Bone marrow (tissue), 2 donors: ENCODE results near the gene ANTXR1.
"Not testable (repeated sequence)": the region's sequence is repeated elsewhere in the genome, so short reads cannot be mapped to it uniquely, and the experiment has no call there.

Source experiments
- DNase-seq, 2 donors: peaks; one replicate each; lab custom pipeline; 2025; lab: John Stamatoyannopoulos, UW

ANTXR1 gene

DNA sequence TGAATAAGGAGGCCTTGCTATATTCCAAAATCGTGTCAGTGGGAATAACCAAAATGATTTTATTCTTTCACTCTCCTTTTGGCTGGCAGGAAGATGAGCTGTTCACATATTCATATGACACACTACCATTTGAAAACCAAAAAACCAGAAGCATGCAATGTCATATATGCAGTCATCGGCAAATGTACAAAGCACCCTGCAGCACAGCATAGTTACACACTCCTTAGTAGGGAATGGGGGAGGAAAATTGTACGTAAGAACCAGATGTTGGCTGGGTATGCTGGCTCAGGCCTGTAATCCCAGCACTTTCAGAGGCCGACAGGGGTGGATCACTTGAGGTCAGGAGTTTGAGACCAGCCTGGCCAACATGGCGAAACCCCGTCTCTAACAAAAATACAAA lies 197.4 kb downstream of the ANTXR1 start:
- DNase-seq = no peak

DNA sequence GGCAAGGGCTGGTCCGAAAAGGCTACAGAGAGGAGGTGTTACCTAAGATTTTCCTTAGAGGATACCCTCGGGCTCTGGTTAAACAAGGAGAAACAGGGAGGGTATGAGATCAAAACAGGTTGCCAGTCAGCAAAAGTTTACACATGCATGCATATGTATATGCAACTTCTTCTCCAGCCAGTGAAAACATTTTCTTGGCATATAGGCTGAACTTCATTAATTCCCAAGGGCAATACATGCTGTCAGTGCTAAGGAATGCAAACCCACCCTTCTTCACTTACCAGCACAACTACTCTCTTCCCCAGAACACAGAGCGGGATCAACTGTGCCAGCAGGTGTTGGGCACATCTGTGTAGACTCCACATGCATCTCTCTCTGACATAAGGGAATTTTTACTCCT lies 198.1 kb downstream of the ANTXR1 start:
- no peak for DNase-seq

GRCh38 chr2:69211686-69212085 lies 198.7 kb downstream of the ANTXR1 start:
- DNase-seq = no peak

GRCh38 chr2:69212238-69213028 lies 199.5 kb downstream of the ANTXR1 start:
- DNase-seq = no peak

DNA sequence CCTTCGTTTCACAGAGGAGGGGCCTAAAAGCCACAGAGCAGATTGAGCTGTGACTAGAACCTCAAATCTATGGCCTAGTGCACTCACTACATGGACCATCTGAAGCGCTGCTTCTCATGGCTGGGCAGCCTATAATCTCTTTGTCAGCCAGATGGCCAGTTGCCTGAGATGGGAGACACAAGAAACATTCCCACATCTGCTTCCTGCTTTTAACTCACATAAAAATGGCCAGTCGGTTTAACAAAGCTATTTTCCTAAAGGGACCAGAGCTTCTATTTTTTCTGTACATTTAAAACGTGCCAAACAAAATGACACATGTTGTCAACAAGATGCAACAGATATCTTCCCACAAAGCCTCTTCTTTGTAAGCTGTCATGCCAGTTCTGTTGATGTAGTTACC lies 200.2 kb downstream of the ANTXR1 start:
- no peak for DNase-seq

- no peak for DNase-seq
Observed at GRCh38 chr2:69213782-69214181, 200.8 kb downstream of the ANTXR1 start.

- DNase-seq = no peak
Observed at GRCh38 chr2:69214898-69215297, 201.9 kb downstream of the ANTXR1 start.

GRCh38 chr2:69216535-69217332 lies 203.8 kb downstream of the ANTXR1 start:
- no peak for DNase-seq

- no peak for DNase-seq
Observed at GRCh38 chr2:69217333-69218080, 204.5 kb downstream of the ANTXR1 start.

DNA sequence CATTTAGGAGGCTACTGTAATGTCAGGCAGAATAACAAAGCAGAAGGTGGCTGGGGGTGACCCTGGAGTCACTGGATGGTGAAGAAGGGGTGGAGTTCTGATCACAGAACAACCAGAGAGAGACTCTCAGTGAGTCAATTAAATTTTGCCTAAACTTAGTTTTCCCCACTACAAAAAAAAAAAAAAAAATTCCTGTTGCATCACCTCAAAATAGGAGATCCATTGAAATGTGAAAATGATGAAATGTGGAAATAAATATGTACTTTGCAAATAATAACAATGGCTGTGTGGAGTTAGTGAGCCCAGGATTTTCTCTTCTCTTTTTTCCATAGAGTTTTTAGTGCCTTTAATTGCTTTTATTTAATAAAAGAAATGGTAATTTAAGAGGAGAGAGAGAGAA lies 208.5 kb downstream of the ANTXR1 start:
- no peak for DNase-seq

- DNase-seq = no peak
Observed at GRCh38 chr2:69221960-69222751, 209.2 kb downstream of the ANTXR1 start.

DNA sequence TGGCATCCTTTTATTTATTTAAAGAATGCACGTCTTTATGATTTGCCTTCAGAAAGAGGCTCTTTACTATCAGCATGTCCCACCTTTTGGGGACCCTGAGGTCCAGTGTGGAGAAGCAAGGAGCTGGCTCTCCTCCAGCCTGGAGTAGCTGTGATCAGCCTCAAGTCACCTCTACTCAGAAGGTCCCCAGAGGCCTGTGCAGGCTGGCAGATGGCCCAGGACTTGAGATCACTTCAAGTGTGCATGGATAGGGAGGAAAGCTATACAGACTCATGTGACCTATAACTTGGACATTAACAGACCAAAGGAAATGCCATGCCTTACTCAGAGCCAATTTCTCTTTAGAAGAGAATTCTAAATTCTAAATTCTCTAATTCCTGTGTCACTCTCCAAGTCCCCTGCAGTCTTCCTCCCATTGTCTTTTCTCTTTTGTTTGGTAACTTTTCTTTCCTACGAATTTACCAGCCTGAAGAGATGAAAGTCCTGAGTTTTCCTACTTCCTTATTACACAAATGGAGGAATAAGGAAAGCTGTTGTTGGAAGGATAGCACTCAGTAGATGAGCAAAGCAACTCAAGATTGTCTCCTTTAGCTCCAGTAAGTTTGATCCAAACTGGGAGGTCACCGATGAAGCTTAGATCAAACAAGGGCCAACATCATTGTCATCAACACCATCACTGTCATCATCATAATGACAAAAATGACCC lies 210.1 kb downstream of the ANTXR1 start:
- DNase-seq = no peak

DNA sequence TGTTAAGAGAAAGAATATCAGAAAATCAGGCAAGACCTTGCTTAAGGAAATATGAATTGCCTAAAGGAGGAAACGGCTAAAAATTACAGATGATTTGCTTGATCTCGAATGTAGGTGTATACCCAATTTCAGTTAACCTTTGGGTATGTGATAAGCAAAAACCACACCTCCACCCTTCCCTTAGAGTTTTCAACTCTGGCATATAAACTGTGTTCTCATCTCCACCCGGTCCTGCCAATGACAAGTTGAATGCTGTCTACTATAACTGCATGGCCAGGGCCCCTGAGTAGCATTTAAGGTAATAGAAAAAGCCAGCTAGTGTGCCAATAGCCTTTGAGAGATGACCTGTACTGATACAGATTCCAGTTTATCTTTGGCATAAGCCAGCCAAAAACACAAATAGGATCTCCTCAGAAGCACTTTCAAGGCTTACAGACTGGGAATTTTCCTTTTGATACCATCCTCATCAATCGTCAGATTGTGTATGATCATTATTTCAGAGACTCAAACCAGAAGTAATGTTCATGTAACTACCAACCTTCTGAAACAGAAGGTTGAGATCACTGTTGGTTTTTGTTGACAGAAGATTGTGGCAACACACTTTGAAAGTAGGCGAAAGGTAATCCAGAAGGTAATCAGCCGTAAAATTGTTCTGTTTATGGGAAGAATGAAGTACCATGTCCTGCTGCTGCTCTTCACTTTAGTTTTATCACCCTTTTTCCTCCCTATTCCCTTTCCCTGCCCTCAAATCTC lies 211.0 kb downstream of the ANTXR1 start:
- DNase-seq = no peak

DNA sequence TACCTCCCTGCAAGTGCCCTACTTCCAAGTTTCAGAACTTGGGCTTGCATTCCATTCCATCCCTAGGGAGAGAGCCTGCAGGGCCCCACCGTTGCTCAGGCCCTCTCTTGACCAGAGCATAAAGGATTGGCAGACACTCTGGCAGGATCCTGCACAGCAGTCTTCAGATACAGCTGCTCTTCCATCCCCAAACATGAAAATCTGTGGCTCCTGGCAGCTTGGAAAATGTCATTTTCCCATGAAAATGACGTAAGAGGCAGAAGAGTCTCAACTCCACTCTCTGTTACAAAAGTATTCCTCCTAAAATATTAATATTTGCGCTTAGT lies 211.5 kb downstream of the ANTXR1 start:
- DNase-seq = no peak

DNA sequence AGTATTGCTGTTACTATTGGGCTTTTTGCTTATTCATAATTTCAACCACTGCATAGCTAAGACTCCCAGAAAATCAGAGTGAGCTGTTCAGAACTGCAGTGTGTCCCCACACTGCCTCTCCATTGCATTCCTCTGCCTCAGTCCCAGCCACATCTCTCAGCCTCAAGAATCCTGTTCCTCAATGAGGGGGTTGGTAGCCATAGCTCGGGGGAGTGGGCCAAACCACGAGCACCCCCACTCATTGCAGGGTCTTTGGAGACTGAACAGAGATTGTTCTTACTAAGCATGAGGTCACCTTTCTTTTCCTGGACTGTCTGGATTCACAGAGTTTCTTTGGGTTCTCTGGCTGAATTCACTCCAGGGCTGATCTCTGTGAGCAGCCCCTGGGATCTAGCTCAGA lies 213.0 kb downstream of the ANTXR1 start:
- no peak for DNase-seq

GRCh38 chr2:69226903-69227302 lies 213.9 kb downstream of the ANTXR1 start:
- DNase-seq = no peak

DNA sequence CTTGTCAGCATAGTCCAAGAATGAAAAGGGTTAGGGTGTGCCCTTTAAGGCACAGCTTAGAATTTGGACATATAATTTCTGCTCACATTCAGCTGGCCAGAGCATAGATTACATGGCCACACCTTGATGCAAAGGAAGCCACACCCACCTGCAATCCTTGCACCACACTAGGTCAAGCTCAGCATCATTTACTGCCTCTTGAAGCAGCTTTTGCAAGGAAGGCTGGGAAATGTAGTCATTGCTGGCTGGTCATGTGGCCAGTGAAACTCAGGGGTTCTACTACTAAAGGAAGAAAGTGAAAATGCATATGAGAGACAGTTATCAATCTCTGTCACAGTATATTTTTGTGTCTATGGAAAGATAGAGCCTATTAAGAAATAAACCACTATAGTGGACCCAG lies 214.7 kb downstream of the ANTXR1 start:
- DNase-seq = no peak

DNA sequence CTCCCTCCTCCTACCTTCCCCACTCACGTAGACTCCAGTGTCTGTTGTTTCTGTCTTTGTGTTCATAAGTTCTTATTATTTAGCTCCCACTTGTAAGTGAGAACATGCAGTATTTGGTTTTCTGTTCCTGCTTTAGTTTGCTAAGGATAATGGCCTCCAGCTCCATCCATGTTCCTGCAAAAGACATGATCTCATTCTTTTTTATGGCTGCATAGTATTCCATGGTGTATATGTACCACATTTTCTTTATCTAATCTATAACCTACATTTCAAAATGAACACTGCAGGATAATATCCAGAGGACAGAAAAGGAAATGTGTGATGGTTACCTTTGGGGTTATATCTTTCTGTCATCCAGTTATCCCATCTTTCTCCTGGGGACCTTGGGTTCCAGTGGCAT lies 218.0 kb downstream of the ANTXR1 start:
- DNase-seq = not testable (repeated sequence)

DNA sequence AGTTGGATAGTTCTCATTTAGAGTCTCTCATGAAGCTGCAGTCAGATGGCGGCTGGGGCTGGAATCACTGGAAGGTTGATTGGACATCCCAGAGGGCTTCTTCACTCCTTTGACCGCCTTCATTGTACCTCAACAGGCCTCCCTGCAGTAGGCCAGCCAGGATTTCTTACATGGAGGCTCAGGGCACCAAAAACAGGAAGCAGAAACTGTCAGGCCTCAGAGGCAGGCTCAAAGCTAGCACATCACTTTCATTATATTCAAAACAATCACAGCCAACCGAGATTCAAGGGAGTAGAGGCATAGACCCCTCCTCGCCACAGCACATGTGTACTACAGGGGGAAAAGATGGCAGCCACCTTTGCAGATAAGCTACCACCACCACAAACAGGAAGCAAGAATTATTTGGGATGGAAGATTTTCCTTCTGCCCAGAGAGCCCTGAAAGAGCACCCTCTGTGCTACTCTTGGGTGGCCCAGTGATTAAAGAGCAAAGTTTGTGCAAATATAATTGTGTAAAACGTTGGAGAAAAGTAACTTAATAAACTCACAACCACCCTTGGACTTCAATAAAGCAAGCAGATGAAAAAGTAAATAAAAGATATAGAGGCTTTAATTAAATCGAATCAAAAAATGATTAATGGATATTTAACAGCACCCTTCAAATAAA lies 218.8 kb downstream of the ANTXR1 start:
- no peak for DNase-seq

DNA sequence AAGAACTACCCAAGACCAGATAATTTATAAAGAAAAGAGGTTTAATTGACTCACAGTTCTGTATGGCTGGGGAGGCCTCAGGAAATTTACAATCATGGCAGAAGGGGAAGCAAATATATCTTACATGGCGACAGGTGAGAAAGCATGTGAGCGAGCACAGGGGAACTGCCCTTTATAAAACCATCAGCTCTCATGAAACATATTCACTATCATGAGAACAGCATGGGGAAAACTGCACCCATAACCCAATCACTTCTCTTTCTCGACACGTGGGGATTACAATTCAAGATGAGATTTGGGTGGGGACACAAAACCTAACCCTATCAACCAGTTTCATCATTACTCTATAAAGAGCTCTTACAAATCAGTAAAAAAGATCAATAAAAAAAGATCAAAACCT lies 222.9 kb downstream of the ANTXR1 start:
- DNase-seq = not testable (repeated sequence)
